Measurements from ENCODE around the gene MTCL1.

MTCL1 gene

DNA sequence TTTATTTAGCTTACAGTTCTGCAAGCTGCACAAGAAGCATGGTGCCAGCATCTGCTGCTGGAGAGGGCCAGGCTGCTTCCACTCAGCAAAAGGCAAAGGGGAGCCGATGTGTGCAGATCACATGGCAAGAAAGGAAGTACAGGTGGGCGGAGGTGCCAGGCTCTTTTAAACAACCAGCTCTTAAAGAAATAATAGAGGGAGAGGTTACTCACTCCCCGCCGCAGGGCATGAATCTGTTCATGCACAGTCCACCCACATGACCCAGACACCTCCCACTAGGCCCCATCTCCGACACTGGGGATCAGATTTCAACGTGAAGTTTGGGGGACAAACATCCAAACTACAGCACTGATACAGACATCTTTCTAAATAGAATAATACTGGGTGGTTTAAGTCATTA, 105.8 kb downstream of the MTCL1 start:
- no peaks in the 10 kb centered on the region for H3K36me3 ChIP-seq (ENCODE audit: insufficient read depth, low read length)
- H3K4me1 ChIP-seq (ENCODE audit: insufficient read depth, low read length): peaks cover 14% of the 10 kb centered on the region
- no peak overlapping the region for H3K9ac ChIP-seq (ENCODE audit: low read depth, low read length)
- ATAC-seq (ENCODE audit: insufficient read depth, low read depth) (no peak), DNase-seq (no peak)
- H3K4me3 ChIP-seq (ENCODE audit: low read depth in 1 of 2, low read length in 2 of 2): no peak overlapping the region
- no peaks in the 10 kb centered on the region for H3K79me2 ChIP-seq (ENCODE audit: insufficient read depth, low read length)
- H3K4me2 ChIP-seq (ENCODE audit: insufficient read depth, low read length): no peak overlapping the region
- H3K9me3 ChIP-seq (ENCODE audit: insufficient read depth, low read length, severe bottlenecking): no peaks in the 10 kb centered on the region
- TF ChIP-seq, protein P1, sequence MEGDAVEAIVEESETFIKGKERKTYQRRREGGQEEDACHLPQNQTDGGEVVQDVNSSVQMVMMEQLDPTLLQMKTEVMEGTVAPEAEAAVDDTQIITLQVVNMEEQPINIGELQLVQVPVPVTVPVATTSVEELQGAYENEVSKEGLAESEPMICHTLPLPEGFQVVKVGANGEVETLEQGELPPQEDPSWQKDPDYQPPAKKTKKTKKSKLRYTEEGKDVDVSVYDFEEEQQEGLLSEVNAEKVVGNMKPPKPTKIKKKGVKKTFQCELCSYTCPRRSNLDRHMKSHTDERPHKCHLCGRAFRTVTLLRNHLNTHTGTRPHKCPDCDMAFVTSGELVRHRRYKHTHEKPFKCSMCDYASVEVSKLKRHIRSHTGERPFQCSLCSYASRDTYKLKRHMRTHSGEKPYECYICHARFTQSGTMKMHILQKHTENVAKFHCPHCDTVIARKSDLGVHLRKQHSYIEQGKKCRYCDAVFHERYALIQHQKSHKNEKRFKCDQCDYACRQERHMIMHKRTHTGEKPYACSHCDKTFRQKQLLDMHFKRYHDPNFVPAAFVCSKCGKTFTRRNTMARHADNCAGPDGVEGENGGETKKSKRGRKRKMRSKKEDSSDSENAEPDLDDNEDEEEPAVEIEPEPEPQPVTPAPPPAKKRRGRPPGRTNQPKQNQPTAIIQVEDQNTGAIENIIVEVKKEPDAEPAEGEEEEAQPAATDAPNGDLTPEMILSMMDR (IDR thresholded peaks at IDR 0.05; ENCODE audit: borderline replicate concordance, extremely low read depth, low read length, poor library complexity, severe bottlenecking): no peak
- TF ChIP-seq EZH2 (IDR thresholded peaks at IDR 0.05; ENCODE audit: borderline replicate concordance, low read depth, low read length, severe bottlenecking): no peak
- H3K27me3 ChIP-seq (ENCODE audit: insufficient read depth, low read length, poor library complexity): no peaks in the 10 kb centered on the region
- H3K27ac ChIP-seq (ENCODE audit: low read length): no peak overlapping the region
- H4K20me1 ChIP-seq (ENCODE audit: insufficient read depth, low read length): no peaks in the 10 kb centered on the region
- no peak overlapping the region for H2AFZ ChIP-seq (ENCODE audit: low read depth, low read length)

DNA sequence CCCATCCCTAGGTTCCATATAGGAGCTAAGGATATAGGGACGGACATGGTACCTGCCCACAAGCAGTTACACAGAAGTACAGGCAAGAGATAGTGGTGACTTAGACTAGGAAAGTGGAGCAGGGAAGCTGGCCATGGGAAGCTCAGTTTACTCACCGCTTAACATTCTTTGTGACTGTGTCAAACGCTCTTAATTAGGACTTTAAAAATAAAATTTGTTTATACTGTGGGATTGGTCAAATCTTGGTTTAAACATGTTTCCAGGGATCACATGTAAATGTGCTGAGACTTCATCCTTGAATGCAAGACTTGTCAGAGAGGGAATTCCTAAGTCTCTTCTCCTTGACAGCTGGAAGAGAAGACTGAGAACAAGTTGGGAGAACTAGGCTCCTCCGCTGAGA, 107.3 kb downstream of the MTCL1 start:
- Histone ChIP-seq H3K36me3 (ENCODE audit: insufficient read depth, low read length) (no peaks in the 10 kb centered on the region), H4K20me1 (ENCODE audit: insufficient read depth, low read length) (no peaks in the 10 kb centered on the region), H3K9ac (ENCODE audit: low read depth, low read length) (no peak overlapping the region), H3K4me2 (ENCODE audit: insufficient read depth, low read length) (no peak overlapping the region), H3K4me1 (ENCODE audit: insufficient read depth, low read length) (peaks cover 4% of the 10 kb centered on the region), H3K27ac (ENCODE audit: low read length) (no peak overlapping the region), H3K9me3 (ENCODE audit: insufficient read depth, low read length, severe bottlenecking) (no peaks in the 10 kb centered on the region), H3K79me2 (ENCODE audit: insufficient read depth, low read length) (no peaks in the 10 kb centered on the region), H3K27me3 (ENCODE audit: insufficient read depth, low read length, poor library complexity) (no peaks in the 10 kb centered on the region), H3K4me3 (ENCODE audit: low read depth in 1 of 2, low read length in 2 of 2) (no peak overlapping the region), H2AFZ (ENCODE audit: low read depth, low read length) (no peak overlapping the region)
- TF ChIP-seq EZH2 (IDR thresholded peaks at IDR 0.05; ENCODE audit: borderline replicate concordance, low read depth, low read length, severe bottlenecking): no peak
- TF ChIP-seq, protein P1 (IDR thresholded peaks at IDR 0.05; ENCODE audit: borderline replicate concordance, extremely low read depth, low read length, poor library complexity, severe bottlenecking): no peak
- ATAC-seq (ENCODE audit: insufficient read depth, low read depth) (no peak), DNase-seq (no peak)

DNA sequence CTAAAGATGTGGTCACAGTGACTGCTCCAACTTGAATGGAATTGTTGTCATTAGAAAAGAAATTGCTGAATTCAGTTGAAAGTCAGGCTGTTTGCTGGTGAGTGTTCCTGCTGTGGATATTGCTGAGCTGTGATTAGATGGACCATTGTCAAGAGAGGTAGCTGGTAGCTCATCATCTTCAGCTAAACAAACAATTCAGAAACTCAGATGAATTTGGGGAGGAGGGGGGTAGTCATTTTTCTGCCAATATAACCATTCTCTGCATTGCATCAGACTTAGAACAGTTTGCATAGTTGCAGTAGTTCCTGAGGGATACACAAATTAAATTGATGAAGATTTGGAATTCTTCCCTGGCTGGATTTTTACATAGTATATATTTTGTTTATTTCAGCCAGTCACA, 108.3 kb downstream of the MTCL1 start:
- Histone ChIP-seq H3K79me2 (ENCODE audit: insufficient read depth, low read length) (no peaks in the 10 kb centered on the region), H3K9ac (ENCODE audit: low read depth, low read length) (no peak overlapping the region), H3K9me3 (ENCODE audit: insufficient read depth, low read length, severe bottlenecking) (no peaks in the 10 kb centered on the region), H3K27ac (ENCODE audit: low read length) (no peak overlapping the region), H3K4me1 (ENCODE audit: insufficient read depth, low read length) (no peaks in the 10 kb centered on the region), H3K4me2 (ENCODE audit: insufficient read depth, low read length) (no peak overlapping the region), H3K4me3 (ENCODE audit: low read depth in 1 of 2, low read length in 2 of 2) (no peak overlapping the region), H3K27me3 (ENCODE audit: insufficient read depth, low read length, poor library complexity) (no peaks in the 10 kb centered on the region), H3K36me3 (ENCODE audit: insufficient read depth, low read length) (no peaks in the 10 kb centered on the region), H4K20me1 (ENCODE audit: insufficient read depth, low read length) (no peaks in the 10 kb centered on the region), H2AFZ (ENCODE audit: low read depth, low read length) (no peak overlapping the region)
- no peak for TF ChIP-seq EZH2 (IDR thresholded peaks at IDR 0.05; ENCODE audit: borderline replicate concordance, low read depth, low read length, severe bottlenecking)
- TF ChIP-seq, protein P1 (IDR thresholded peaks at IDR 0.05; ENCODE audit: borderline replicate concordance, extremely low read depth, low read length, poor library complexity, severe bottlenecking): no peak
- ATAC-seq (ENCODE audit: insufficient read depth, low read depth): no peak
- DNase-seq: no peak

DNA sequence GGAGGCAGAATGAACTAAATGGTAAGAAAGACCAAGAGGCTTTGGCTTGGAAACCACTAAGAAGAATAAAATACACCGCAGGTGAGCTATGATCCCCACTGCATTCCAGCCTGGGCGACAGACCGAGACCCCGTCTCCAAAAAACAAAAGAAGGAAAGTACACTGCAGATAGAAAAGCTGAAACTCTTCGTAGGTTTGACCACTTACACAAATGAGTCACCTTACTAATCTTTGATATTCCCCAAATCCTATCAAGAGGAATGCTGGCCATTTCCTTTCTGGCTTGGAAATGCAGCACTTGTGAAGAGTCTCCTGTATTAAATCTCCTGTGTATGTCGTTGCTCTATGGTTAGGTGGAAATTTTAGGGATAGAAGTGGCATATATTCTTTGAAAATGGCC, 108.8 kb downstream of the MTCL1 start:
- DNase-seq: no peak
- H4K20me1 ChIP-seq (ENCODE audit: insufficient read depth, low read length): no peaks in the 10 kb centered on the region; the same call in 1 of the 2 replicates
- H3K4me2 ChIP-seq (ENCODE audit: insufficient read depth, low read length): no peak overlapping the region
- H3K9me3 ChIP-seq (ENCODE audit: insufficient read depth, low read length, severe bottlenecking): no peaks in the 10 kb centered on the region
- no peaks in the 10 kb centered on the region for H3K4me1 ChIP-seq (ENCODE audit: insufficient read depth, low read length)
- no peak overlapping the region for H2AFZ ChIP-seq (ENCODE audit: low read depth, low read length)
- H3K79me2 ChIP-seq (ENCODE audit: insufficient read depth, low read length): no peaks in the 10 kb centered on the region
- H3K27me3 ChIP-seq (ENCODE audit: insufficient read depth, low read length, poor library complexity): no peaks in the 10 kb centered on the region
- H3K27ac ChIP-seq (ENCODE audit: low read length): no peak overlapping the region
- TF ChIP-seq, protein P1 (IDR thresholded peaks at IDR 0.05; ENCODE audit: borderline replicate concordance, extremely low read depth, low read length, poor library complexity, severe bottlenecking): no peak
- TF ChIP-seq EZH2 (IDR thresholded peaks at IDR 0.05; ENCODE audit: borderline replicate concordance, low read depth, low read length, severe bottlenecking): no peak
- H3K9ac ChIP-seq (ENCODE audit: low read depth, low read length): no peak overlapping the region
- no peak for ATAC-seq (ENCODE audit: insufficient read depth, low read depth)
- no peak overlapping the region for H3K4me3 ChIP-seq (ENCODE audit: low read depth in 1 of 2, low read length in 2 of 2)
- no peaks in the 10 kb centered on the region for H3K36me3 ChIP-seq (ENCODE audit: insufficient read depth, low read length)
